Vagina (tissue), 2 donors: Measurements from ENCODE around the gene ANO2.

Experiments used
- POLR2A ChIP-seq, 2 donors: fragments of 450-650 bp; IDR thresholded peaks; one replicate each; pipeline ENCODE4 v1.6.1; 2017; ENCODE audit warnings: antibody characterized with exemption in 2 of 2, mild to moderate bottlenecking in 2 of 2, moderate library complexity in 2 of 2
- POLR2AphosphoS5 ChIP-seq, 2 donors: sonication (generic); formaldehyde crosslinking; IDR thresholded peaks; one replicate each; pipeline ENCODE4 v1.9.0; 2017; ENCODE audit warnings: antibody characterized with exemption in 2 of 2, mild to moderate bottlenecking in 2 of 2, low read depth in 1 of 2; ENCODE audit not compliant: insufficient read depth in 1 of 2
- TF ChIP-seq, protein P1 (sequence below), 3 experiments: fragments of 450-650 bp in 2 of 3; fragments of 200-600 bp in 1 of 3; sonication (generic) in 1 of 3; IDR thresholded peaks; one replicate each; pipeline ENCODE4 v1.5.1; 2017 to 2019; ENCODE audit warnings: antibody characterized with exemption in 3 of 3, mild to moderate bottlenecking in 2 of 3, moderate library complexity in 2 of 3

DNA sequence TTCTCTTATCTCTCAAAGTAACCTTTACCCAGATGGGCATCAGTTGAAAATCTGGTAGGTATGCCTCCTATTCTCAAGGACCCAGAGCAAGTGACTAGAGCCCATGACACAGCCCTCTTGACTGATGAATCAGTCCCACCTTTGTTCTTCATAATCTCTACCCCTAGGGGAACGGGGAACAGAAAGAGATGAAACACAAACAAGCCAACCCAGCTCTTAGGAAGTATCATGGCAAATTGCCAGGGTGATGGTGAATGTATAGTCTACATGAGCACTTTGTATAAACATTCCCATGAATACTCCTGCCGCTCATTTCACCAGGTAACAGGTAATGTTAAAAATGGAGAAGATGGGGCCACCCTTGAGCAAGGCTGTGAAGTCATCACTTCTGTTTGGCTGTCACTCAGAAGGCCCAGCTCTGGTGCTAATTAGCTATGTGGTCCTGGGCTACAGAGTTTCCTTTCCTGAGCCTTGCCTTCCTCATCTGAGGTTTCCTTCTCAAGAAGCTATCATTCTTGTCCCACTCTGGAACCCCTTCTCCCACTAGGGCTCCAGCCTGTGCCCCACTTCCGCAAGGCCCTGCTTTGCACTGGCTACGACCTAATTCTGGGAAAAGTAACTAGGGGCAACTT is 161.7 kb downstream of the ANO2 start:
- TF ChIP-seq, protein P1, sequence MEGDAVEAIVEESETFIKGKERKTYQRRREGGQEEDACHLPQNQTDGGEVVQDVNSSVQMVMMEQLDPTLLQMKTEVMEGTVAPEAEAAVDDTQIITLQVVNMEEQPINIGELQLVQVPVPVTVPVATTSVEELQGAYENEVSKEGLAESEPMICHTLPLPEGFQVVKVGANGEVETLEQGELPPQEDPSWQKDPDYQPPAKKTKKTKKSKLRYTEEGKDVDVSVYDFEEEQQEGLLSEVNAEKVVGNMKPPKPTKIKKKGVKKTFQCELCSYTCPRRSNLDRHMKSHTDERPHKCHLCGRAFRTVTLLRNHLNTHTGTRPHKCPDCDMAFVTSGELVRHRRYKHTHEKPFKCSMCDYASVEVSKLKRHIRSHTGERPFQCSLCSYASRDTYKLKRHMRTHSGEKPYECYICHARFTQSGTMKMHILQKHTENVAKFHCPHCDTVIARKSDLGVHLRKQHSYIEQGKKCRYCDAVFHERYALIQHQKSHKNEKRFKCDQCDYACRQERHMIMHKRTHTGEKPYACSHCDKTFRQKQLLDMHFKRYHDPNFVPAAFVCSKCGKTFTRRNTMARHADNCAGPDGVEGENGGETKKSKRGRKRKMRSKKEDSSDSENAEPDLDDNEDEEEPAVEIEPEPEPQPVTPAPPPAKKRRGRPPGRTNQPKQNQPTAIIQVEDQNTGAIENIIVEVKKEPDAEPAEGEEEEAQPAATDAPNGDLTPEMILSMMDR (IDR thresholded peaks at IDR 0.05), result no peak
- TF ChIP-seq POLR2AphosphoS5 (IDR thresholded peaks at IDR 0.05; ENCODE audit: insufficient read depth in 1 of 2, low read depth in 1 of 2) (no peak), POLR2A (IDR thresholded peaks at IDR 0.05) (no peak)
